ENCODE data around the gene SLC35F3. TPM values are rescaled to one million over a fixed set of nuclear protein-coding genes. Genes with fewer than 3 reads are reported as not detected.

SLC35F3 gene
- total RNA-seq, 1 donor from 2014 or later, result not detected

GRCh38 chr1:234258071-234258470 lies 353.6 kb downstream of the SLC35F3 start:
- intact Hi-C loops (cut with micrococcal nuclease), result no loop called here
- ATAC-seq (no peak), DNase-seq (no peak)

DNA sequence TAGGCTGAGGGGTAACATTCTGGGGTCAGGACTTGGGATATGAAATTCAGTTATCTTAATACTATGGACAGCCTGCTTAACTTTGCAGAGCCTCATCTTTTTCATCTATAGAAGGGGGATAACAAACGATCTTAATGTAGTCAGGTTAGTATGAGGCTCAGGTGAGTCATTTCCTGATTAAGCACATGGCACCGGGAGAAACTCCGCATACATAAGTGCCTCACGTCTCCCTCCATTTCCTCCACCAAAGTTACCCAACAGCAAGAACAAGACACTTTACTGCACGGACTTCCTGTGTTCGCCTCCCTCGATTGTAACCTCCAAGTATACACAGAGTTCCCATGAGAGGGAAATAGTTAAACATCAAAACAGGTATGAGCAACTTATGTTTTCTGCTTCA lies 356.1 kb downstream of the SLC35F3 start:
- intact Hi-C loops (cut with micrococcal nuclease), result no loop called here
- DNase-seq (no peak), ATAC-seq (no peak)

- ATAC-seq (no peak), DNase-seq (no peak)
- intact Hi-C loops (cut with micrococcal nuclease), result no loop called here
These were observed 357.1 kb downstream of the SLC35F3 start for GRCh38 chr1:234261545-234261944.

GRCh38 chr1:234262007-234262753 lies 357.7 kb downstream of the SLC35F3 start:
- no peak for ATAC-seq
- no peak for DNase-seq
- intact Hi-C loops (cut with micrococcal nuclease), result no loop called here

DNA sequence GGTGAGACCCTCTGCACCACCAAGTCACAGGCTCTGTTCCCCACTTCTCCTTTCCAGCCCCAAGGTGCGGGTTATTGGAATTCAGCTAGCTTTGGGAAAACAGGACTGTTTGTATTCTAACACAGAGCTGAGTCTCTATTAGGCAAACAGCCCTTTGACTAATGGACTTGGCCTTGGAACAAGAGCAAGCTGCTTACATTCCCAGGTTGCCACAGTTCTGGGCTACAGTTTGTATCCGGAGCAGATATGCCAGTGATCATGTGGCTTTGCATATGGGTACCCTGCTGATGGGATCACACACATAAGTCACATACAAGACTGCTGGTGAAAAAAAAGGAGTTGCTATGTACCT lies 358.3 kb downstream of the SLC35F3 start:
- DNase-seq (no peak), ATAC-seq (no peak)
- intact Hi-C loops (cut with micrococcal nuclease), result no loop called here

DNA sequence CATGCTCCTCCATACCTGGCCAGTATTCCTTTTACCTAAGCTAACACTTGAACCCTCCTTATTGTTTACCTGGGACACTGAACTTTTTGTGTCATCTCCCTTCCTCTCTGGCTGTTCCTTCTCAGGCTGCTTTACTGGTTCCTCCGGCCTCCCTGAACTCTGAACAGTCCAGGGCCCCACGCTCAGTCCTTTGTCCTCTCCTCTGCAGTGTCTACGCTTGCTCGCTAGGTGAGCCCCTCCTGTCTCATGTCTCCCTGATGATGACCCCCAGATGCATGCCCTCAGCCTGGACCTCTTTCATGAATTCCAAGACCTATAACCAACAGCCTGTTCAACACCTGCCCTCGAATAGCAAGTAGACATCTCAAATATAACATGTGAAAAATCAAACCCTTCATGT lies 360.4 kb downstream of the SLC35F3 start:
- intact Hi-C loops (cut with micrococcal nuclease), result no loop called here
- DNase-seq, result no peak
- ATAC-seq, result no peak

DNA sequence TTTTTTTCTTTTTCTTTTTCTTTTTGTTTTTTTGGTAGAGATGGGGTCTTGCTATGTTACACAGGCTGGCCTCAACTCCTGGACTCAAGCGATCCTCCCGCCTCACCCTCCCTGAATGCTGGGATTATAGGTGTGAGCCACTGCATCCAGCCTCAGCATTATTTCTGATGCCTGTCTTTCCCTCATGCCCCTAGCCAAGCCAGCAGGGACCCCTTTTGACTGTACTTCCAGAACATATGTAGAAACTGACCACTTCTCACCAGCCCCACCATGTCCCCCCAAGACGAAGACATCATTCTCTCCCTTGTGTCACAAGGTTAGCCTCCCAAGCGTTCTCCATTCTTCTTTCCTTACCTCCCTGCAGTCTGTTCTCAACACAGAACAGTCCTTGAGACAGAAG lies 360.8 kb downstream of the SLC35F3 start:
- ATAC-seq, result no peak
- DNase-seq, result no peak
- intact Hi-C loops (cut with micrococcal nuclease), result no loop called here

DNA sequence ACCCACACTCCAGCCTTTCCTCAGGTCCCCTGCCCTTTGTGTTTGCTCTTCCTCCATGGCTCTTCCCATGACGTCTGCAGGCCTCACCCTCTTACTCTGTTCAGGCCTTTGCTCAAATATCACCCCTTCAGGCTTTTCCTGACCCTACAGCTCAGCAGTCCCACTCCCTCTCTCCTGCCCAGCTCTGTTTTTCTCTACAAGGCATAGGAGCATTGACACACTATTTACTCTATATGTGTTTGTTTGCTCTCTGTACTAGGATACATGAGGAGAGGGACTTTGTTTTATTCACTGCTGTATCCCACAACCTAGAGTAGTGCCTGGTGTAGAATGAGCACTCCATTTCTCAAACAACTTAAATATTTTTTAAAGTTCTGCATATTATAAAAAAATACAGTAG lies 361.4 kb downstream of the SLC35F3 start:
- ATAC-seq, result no peak
- intact Hi-C loops (cut with micrococcal nuclease), result no loop called here

GRCh38 chr1:234270093-234270492 lies 365.6 kb downstream of the SLC35F3 start:
- ATAC-seq (no peak), DNase-seq (no peak)
- intact Hi-C loops (cut with micrococcal nuclease), result no loop called here

More for the DNA sequence above, 361.4 kb downstream of the SLC35F3 start:
- DNase-seq, result no peak

GRCh38 chr1:234270581-234271242 lies 366.2 kb downstream of the SLC35F3 start:
- intact Hi-C loops (cut with micrococcal nuclease), result no loop called here
- no peak for DNase-seq
- ATAC-seq, result no peak

- DNase-seq, result no peak
- intact Hi-C loops (cut with micrococcal nuclease), result no loop called here
- ATAC-seq, result no peak
These were observed 366.7 kb downstream of the SLC35F3 start for GRCh38 chr1:234271243-234271606.

DNA sequence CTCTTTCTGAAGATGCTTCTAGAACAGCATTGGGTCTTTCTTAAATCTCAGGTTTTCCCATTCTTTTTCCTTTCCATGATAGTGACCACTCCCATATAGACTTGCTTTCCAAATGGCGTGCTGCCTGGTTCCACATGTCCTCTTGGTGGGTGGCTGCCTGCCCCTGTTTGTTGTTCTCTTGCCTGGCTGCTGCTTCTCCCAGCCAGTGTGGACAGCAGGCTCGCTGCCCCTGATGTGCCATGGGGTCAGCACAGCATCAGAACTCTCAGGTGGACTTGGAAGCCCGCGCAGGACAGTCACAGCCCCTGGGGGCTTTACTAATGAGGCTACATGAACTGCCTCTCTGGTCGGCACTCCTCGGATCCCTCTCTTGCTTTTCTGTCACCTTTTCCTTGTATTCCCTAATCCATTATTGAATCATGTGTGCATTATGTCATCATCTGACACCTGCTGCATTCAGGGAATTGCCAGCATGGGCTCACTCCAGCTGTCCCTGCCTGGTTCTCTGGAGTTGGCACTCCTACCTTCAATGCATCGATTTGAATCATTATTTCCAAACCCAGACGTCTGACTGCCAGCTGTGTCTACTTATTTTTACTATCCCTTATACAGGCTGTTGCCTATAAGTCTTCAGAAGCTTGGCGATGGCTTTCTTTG lies 368.3 kb downstream of the SLC35F3 start:
- intact Hi-C loops (cut with micrococcal nuclease), result no loop called here
- no peak for ATAC-seq
- DNase-seq, result no peak

GRCh38 chr1:234273981-234274380 lies 369.5 kb downstream of the SLC35F3 start:
- no peak for DNase-seq
- no peak for ATAC-seq
- intact Hi-C loops (cut with micrococcal nuclease), result no loop called here

- intact Hi-C loops (cut with micrococcal nuclease), result no loop called here
- ATAC-seq, result no peak
- no peak for DNase-seq
These were observed 371.8 kb downstream of the SLC35F3 start for GRCh38 chr1:234276151-234276788.

GRCh38 chr1:234277161-234277868 lies 372.8 kb downstream of the SLC35F3 start:
- ATAC-seq, result no peak
- intact Hi-C loops (cut with micrococcal nuclease), result no loop called here
- no peak for DNase-seq

DNA sequence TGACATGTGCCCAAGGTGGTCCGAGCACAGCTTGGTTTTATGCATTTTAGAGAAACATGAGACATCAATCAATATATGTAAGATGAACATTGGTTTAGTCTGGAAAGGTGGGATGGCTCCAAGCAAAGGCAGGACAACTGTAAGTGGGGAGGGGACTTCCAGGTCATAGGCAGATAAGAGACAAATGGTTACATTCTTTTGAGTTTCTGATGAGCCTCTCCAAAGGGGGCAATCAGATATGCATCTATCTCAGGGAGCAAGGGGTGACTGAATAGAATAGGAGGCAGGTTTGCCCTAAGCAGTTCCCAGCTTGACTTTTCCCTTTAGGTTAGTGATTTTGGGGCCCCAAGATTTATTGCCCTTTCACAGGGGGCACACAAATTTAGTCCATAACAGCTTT lies 374.5 kb downstream of the SLC35F3 start:
- intact Hi-C loops (cut with micrococcal nuclease), result no loop called here
- ATAC-seq (no peak), DNase-seq (no peak)

- no peak for DNase-seq
- no peak for ATAC-seq
- intact Hi-C loops (cut with micrococcal nuclease), result no loop called here
These were observed 376.0 kb downstream of the SLC35F3 start for GRCh38 chr1:234280500-234280899.

GRCh38 chr1:234281826-234282489 lies 377.5 kb downstream of the SLC35F3 start:
- ATAC-seq (no peak), DNase-seq (no peak)
- intact Hi-C loops (cut with micrococcal nuclease), result no loop called here

- ATAC-seq (no peak), DNase-seq (no peak)
- intact Hi-C loops (cut with micrococcal nuclease), result no loop called here
These were observed 381.7 kb downstream of the SLC35F3 start for GRCh38 chr1:234286206-234286605.

Data from left ventricle myocardium superior (tissue), 1 donor.